Activated B cell treated with CpG ODN at 0.5 μM for 24 hours (primary cell): ENCODE data around the gene RFNG. TPM values are rescaled to one million over a fixed set of nuclear protein-coding genes. Genes with fewer than 3 reads are reported as not detected.

Experiments used
- ATAC-seq: fragments of 200-7000 bp; cut with Tn5 transposase; one replicate; pipeline ENCODE4 v1.10.0; 2021; ENCODE audit warnings: low read depth, mild to moderate bottlenecking, moderate library complexity
- CTCF ChIA-PET: fragments of 350-600 bp; sonication (Branson Sonifier 250); formaldehyde crosslinking; loops from one replicate; lab custom pipeline; 2021; ENCODE audit warnings: antibody characterized with exemption; lab: Charles Lee
- POLR2A ChIA-PET: fragments of 350-600 bp; sonication (Branson Sonifier 250); formaldehyde crosslinking; loops from one replicate; lab custom pipeline; 2021; ENCODE audit warnings: antibody characterized with exemption; lab: Charles Lee
- DNase-seq: peaks from one replicate; pipeline ENCODE4 v3.0.0; 2022
- H3K27ac Mint-ChIP-seq: one replicate; pipeline ENCODE4 v1.8.0; 2020; ENCODE audit warnings: mixed read lengths
- H3K27me3 Mint-ChIP-seq: one replicate; pipeline ENCODE4 v1.8.0; 2021; ENCODE audit warnings: mixed read lengths
- H3K36me3 Mint-ChIP-seq: one replicate; pipeline ENCODE4 v1.8.0; 2021; ENCODE audit warnings: low read depth, mixed read lengths
- H3K4me1 Mint-ChIP-seq: one replicate; pipeline ENCODE4 v1.8.0; 2021; ENCODE audit warnings: mixed read lengths
- H3K4me3 Mint-ChIP-seq: one replicate; pipeline ENCODE4 v1.8.0; 2020; ENCODE audit warnings: mild to moderate bottlenecking, mixed read lengths
- H3K9me3 Mint-ChIP-seq: one replicate; pipeline ENCODE4 v1.8.0; 2020; ENCODE audit warnings: mixed read lengths
- intact Hi-C: fragments of 100-400 bp; cut with micrococcal nuclease; formaldehyde crosslinking; loops from one replicate; pipeline ENCODE4 v1.15.1; 2024
- total RNA-seq: library from RNA; stranded (reverse); gene quantifications from 2 replicates; pipeline ENCODE4 v1.2.3, GENCODE V29; 2022
- TF ChIP-seq, protein P1 (sequence below): fragments of 200-600 bp; IDR thresholded peaks from one replicate; pipeline ENCODE4 v1.8.0; 2022; ENCODE audit warnings: antibody characterized with exemption, mild to moderate bottlenecking

The RFNG gene
- total RNA-seq, 1 donor from 2014 or later: 18.7 TPM

DNA sequence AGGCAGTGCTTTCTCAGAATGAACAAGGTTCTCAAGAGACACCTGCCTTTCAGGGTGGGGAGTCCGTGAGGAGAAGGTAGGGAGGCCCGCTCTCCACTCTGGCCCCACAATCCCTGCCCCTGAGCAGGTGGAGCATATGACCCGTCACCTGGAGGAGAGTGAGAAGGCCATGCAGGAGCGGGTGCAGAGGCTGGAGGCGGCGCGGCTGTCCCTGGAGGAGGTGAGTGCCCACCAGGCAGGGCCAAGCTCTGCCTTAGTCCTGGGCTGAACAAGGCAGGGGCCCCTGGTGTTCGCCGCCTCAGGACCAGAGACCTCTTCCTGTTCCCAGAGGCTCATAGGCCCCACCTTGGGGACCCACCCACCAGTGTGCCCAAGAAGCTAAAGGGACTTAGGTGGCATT is 22.6 kb downstream of the RFNG start:
- H3K4me1 Mint-ChIP-seq: peaks cover 11% of the 10 kb centered on the region
- H3K36me3 Mint-ChIP-seq: no peaks in the 10 kb centered on the region
- TF ChIP-seq, protein P1, sequence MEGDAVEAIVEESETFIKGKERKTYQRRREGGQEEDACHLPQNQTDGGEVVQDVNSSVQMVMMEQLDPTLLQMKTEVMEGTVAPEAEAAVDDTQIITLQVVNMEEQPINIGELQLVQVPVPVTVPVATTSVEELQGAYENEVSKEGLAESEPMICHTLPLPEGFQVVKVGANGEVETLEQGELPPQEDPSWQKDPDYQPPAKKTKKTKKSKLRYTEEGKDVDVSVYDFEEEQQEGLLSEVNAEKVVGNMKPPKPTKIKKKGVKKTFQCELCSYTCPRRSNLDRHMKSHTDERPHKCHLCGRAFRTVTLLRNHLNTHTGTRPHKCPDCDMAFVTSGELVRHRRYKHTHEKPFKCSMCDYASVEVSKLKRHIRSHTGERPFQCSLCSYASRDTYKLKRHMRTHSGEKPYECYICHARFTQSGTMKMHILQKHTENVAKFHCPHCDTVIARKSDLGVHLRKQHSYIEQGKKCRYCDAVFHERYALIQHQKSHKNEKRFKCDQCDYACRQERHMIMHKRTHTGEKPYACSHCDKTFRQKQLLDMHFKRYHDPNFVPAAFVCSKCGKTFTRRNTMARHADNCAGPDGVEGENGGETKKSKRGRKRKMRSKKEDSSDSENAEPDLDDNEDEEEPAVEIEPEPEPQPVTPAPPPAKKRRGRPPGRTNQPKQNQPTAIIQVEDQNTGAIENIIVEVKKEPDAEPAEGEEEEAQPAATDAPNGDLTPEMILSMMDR: no peak
- intact Hi-C loops: no loop called here
- no peak overlapping the region for H3K27ac Mint-ChIP-seq
- ChIA-PET POLR2A (no interaction called here), CTCF (interaction anchor here (1.1 to 2.0 kb wide), 2 partner anchors 9 to 69 kb away, joined by 3 to 7 read pairs; no protein-coding TSS in a partner anchor)
- ATAC-seq: no peak
- peaks cover 2% of the 10 kb centered on the region for H3K27me3 Mint-ChIP-seq
- DNase-seq: no peak
- H3K9me3 Mint-ChIP-seq: no peaks in the 10 kb centered on the region
- H3K4me3 Mint-ChIP-seq: no peak overlapping the region

DNA sequence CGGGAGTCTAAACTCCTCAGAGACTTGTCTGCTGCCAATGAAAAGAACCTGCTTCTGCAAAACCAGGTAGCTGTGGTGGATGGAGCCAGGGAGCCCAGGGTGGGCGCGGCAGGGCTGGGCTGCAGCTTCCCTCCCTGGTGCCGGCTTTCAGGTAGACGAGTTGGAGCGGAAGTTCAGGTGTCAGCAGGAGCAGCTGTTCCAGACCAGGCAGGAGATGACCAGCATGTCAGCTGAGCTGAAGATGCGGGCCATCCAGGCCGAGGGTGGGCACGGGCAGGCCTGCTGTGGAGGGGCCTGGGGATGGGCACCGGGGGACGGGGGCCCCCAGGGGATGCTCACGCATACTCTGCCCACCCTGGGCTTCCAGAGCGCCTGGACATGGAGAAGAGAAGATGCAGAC is 23.4 kb downstream of the RFNG start:
- H3K4me1 Mint-ChIP-seq: peaks cover 15% of the 10 kb centered on the region
- ChIA-PET POLR2A (interaction anchor here (0.8 kb wide), 1 partner anchor 8 kb away, joined by 7 read pairs; no protein-coding TSS in a partner anchor), CTCF (no interaction called here)
- DNase-seq (no peak), ATAC-seq (no peak)
- H3K36me3 Mint-ChIP-seq: no peaks in the 10 kb centered on the region
- H3K27ac Mint-ChIP-seq: no peak overlapping the region
- H3K4me3 Mint-ChIP-seq: no peak overlapping the region
- no peaks in the 10 kb centered on the region for H3K9me3 Mint-ChIP-seq
- peaks cover 2% of the 10 kb centered on the region for H3K27me3 Mint-ChIP-seq
- TF ChIP-seq, protein P1: no peak
- intact Hi-C loops: no loop called here

DNA sequence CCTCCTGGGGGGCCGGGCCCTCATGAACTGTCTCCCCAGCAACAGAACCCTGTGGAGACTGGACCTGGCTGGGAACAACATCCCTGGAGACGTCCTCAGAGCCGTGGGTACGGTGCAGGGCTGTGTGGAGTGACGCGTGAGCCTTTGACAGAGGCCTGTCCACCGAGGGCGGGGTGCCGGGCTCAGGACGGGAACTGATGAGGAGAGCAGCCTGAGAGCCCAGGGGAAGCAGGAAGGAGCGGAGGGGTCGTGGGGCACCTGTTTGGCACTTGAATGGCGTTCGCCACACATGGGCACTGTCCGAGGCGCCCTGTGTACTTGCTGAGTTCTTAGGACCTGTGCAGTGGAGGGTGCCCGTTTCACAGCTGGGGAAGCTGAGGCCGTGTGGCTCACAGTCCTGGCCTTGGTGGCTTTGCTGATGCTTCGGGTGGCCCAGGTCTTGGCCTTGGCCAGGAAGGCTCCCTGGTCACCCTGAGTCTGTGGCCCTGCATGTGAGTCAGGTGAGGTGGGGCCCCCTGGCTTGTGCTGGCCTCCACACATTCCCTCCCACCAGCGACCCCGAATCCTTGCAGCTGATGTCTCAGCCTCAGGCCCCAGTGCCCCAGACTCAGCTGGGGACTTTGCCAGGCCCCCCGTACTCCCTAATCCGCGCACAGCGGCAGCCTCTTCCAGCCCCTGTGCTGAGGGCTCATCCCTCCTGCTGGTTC is 26.1 kb downstream of the RFNG start:
- TF ChIP-seq, protein P1: no peak
- Mint-ChIP-seq H3K27me3 (peaks cover 2% of the 10 kb centered on the region), H3K36me3 (no peaks in the 10 kb centered on the region), H3K9me3 (no peaks in the 10 kb centered on the region), H3K27ac (no peak overlapping the region), H3K4me3 (no peak overlapping the region), H3K4me1 (peaks cover 28% of the 10 kb centered on the region)
- DNase-seq: no peak
- ATAC-seq: no peak
- intact Hi-C loops: no loop called here
- ChIA-PET POLR2A (no interaction called here), CTCF (interaction anchor here (1.4 kb wide), 1 partner anchor 66 kb away, joined by 3 read pairs; no protein-coding TSS in a partner anchor)

DNA sequence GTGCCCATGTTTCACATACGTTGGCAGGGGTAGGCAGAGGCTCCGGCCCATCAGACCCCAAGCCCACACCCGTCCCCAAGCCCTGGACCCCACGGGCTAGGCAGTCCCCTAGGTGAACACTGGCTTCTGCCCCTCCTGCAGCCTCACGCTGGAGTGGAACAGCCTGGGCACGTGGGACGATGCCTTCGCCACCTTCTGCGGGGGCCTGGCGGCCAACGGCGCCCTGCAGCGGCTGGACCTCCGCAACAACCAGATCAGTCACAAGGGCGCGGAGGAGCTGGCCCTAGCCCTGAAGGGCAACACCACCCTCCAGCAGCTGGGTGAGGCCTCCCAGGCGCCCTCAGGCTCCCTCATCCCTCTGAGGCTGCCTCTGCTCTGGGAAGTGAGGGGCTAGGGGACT is 26.8 kb downstream of the RFNG start:
- ATAC-seq: no peak
- no peak for DNase-seq
- POLR2A ChIA-PET: interaction anchor here (1.1 kb wide), 1 partner anchor 11 kb away, joined by 3 read pairs; no protein-coding TSS in a partner anchor
- TF ChIP-seq, protein P1: no peak
- Mint-ChIP-seq H3K4me1 (peaks cover 26% of the 10 kb centered on the region), H3K4me3 (no peak overlapping the region), H3K36me3 (no peaks in the 10 kb centered on the region), H3K27ac (no peak overlapping the region), H3K9me3 (no peaks in the 10 kb centered on the region), H3K27me3 (peaks cover 2% of the 10 kb centered on the region)
- intact Hi-C loops: loop anchor here (5.0 kb wide), 2 partner anchors 153 to 472 kb away; partner anchors contain the start of gene ARHGDIA
- CTCF ChIA-PET: interaction anchor here (5.9 kb wide), 1 partner anchor 65 kb away, joined by 59 read pairs; no protein-coding TSS in a partner anchor
